ENCODE results near the gene SEMA4D.
A peak's percentile ranks its signal among the peaks of the same experiment; 100 is the strongest.

SEMA4D gene

DNA sequence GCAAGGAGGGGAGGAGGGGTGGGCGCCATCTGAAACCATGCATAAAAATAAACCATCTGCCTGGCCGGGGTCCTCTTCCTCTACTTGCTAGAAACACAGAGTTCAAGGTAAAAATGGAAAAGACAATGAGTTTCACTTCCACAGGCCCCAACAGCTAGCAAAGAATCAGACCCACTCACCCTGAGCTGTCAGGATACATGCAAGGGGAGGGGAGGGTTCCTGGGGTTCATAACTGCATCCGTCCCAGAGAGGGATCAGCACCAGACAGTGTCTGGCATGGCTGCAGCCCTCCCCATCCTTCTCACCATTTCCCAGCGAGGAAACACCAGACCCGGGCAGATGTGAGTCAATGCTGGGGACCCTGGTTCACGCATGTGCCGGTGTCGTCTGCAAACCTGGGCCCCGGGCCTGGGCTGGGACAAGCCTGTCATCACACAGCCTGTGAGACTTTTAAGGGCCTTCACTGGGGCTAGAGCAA, 55.4 kb downstream of the SEMA4D start:
- H3K27me3 ChIP-seq (ENCODE audit: control insufficient read depth in 3 of 3, insufficient read depth in 3 of 3, low read depth in 1 of 3, low read length in 3 of 3) = no peaks in the 10 kb centered on the region
- peak overlapping the region; percentile 76 for H3K23ac ChIP-seq (ENCODE audit: low read depth, low read length, poor library complexity)
- H3K36me3 ChIP-seq (replicated peaks in 1 of 2; ENCODE audit: control insufficient read depth in 2 of 2, insufficient read depth in 2 of 2, low read length in 2 of 2) = peaks cover 0 to 2% of the 10 kb centered on the region in 2 donors
- DNase-seq (ENCODE audit: low spot score) = no peak
- H2AK5ac ChIP-seq (ENCODE audit: low read depth, low read length) = no peak overlapping the region
- H3K4ac ChIP-seq (ENCODE audit: low read length) = no peak overlapping the region
- no peak overlapping the region for H3K27ac ChIP-seq (replicated peaks; ENCODE audit: low read length)
- no peak overlapping the region for H2BK12ac ChIP-seq (ENCODE audit: low read length)
- H2BK120ac ChIP-seq (ENCODE audit: low read depth, low read length) = no peak overlapping the region
- H4K8ac ChIP-seq (ENCODE audit: low read depth, low read length) = no peak overlapping the region
- H3K18ac ChIP-seq (ENCODE audit: low read length) = peak overlapping the region; percentile 52
- H4K91ac ChIP-seq (ENCODE audit: low read depth, low read length, poor library complexity) = no peak overlapping the region
- peak overlapping the region; percentile 27 for H3K9ac ChIP-seq (ENCODE audit: low read depth, low read length, poor library complexity)
- H3K9me3 ChIP-seq (replicated peaks in 1 of 2; ENCODE audit: control insufficient read depth in 2 of 2, insufficient read depth in 1 of 2, low read depth in 1 of 2, low read length in 2 of 2) = no peaks in the 10 kb centered on the region
- no peak overlapping the region for H3K4me3 ChIP-seq (ENCODE audit: low read length in 2 of 2)
- no CpG with 5 or more reads among the region's 9 CpGs for WGBS, 2 donors (ENCODE audit: extremely low coverage in 2 of 2, insufficient read length in 2 of 2, insufficient replicate concordance in 1 of 2)
- H2BK5ac ChIP-seq (ENCODE audit: low read length) = no peak overlapping the region
- no peak overlapping the region for H2BK15ac ChIP-seq (ENCODE audit: low read length)
- no peak overlapping the region for H3K4me2 ChIP-seq (ENCODE audit: insufficient read depth, low read length, poor library complexity, severe bottlenecking)
- H3K14ac ChIP-seq (ENCODE audit: low read length) = peak overlapping the region; percentile 86
- H3K79me1 ChIP-seq (ENCODE audit: low read depth, low read length) = peaks cover 17% of the 10 kb centered on the region
- no peak overlapping the region for H2AFZ ChIP-seq (ENCODE audit: low read length)
- H3K4me1 ChIP-seq (ENCODE audit: control insufficient read depth in 2 of 2, insufficient read depth in 1 of 2, low read depth in 1 of 2, low read length in 2 of 2) = peaks cover 2 to 9% of the 10 kb centered on the region in 2 donors

DNA sequence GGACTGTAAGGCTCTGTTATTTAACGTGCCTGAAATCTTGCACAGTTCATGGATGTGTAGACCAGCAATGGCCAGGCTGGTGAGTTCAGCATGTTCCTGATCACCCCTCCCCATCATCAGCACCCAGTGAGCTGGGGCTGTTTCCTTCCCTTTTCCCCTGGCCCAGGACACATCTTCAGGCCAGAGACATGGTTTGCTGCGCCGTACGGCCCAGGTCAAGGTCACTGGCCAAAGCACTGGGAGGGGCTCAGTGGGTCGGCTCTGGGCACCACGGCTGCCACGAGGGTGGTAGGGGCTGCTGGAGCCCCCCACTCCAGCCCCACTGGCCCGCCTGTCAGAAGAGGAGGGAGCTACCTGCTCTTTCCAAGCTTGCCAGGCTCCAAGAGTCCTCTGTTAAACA, 55.9 kb downstream of the SEMA4D start:
- Histone ChIP-seq H2AFZ (ENCODE audit: low read length) (no peak overlapping the region), H3K14ac (ENCODE audit: low read length) (no peak overlapping the region), H3K4me3 (ENCODE audit: low read length in 2 of 2) (no peak overlapping the region), H3K36me3 (replicated peaks in 1 of 2; ENCODE audit: control insufficient read depth in 2 of 2, insufficient read depth in 2 of 2, low read length in 2 of 2) (peaks cover 0 to 2% of the 10 kb centered on the region in 2 donors), H4K91ac (ENCODE audit: low read depth, low read length, poor library complexity) (no peak overlapping the region), H3K4me1 (ENCODE audit: control insufficient read depth in 2 of 2, insufficient read depth in 1 of 2, low read depth in 1 of 2, low read length in 2 of 2) (peaks cover 2 to 11% of the 10 kb centered on the region in 2 donors), H3K18ac (ENCODE audit: low read length) (no peak overlapping the region), H3K23ac (ENCODE audit: low read depth, low read length, poor library complexity) (no peak overlapping the region), H2BK5ac (ENCODE audit: low read length) (no peak overlapping the region), H4K8ac (ENCODE audit: low read depth, low read length) (no peak overlapping the region), H2BK120ac (ENCODE audit: low read depth, low read length) (no peak overlapping the region), H3K4ac (ENCODE audit: low read length) (no peak overlapping the region), H2BK15ac (ENCODE audit: low read length) (no peak overlapping the region), H2AK5ac (ENCODE audit: low read depth, low read length) (no peak overlapping the region), H3K27ac (replicated peaks; ENCODE audit: low read length) (no peak overlapping the region), H2BK12ac (ENCODE audit: low read length) (no peak overlapping the region), H3K79me1 (ENCODE audit: low read depth, low read length) (peaks cover 20% of the 10 kb centered on the region), H3K9ac (ENCODE audit: low read depth, low read length, poor library complexity) (no peak overlapping the region), H3K27me3 (ENCODE audit: control insufficient read depth in 3 of 3, insufficient read depth in 3 of 3, low read depth in 1 of 3, low read length in 3 of 3) (no peaks in the 10 kb centered on the region), H3K4me2 (ENCODE audit: insufficient read depth, low read length, poor library complexity, severe bottlenecking) (no peak overlapping the region), H3K9me3 (replicated peaks in 1 of 2; ENCODE audit: control insufficient read depth in 2 of 2, insufficient read depth in 1 of 2, low read depth in 1 of 2, low read length in 2 of 2) (no peaks in the 10 kb centered on the region)
- DNase-seq (ENCODE audit: low spot score) = no peak
- WGBS, 2 donors (ENCODE audit: extremely low coverage in 2 of 2, insufficient read length in 2 of 2, insufficient replicate concordance in 1 of 2) = no CpG with 5 or more reads among the region's 8 CpGs

DNA sequence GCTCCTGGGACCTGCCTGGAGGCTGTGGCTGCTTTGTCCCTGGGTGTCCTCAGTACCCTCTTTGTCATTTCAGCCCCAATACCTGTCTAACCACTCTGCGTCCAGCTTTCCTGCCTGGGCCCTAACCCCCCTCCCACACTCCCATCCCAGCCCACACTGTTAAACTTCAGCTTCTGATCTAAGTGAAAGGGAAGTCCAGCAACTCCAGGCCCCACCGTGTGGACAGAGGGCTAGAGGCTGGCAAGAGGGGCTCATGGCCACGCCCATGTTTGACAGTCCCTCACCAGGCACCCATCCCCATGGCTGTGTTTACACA, 56.3 kb downstream of the SEMA4D start:
- no peak overlapping the region for H2BK15ac ChIP-seq (ENCODE audit: low read length)
- H3K4me3 ChIP-seq (ENCODE audit: low read length in 2 of 2) = no peak overlapping the region
- no peak for DNase-seq (ENCODE audit: low spot score)
- no peak overlapping the region for H3K4me2 ChIP-seq (ENCODE audit: insufficient read depth, low read length, poor library complexity, severe bottlenecking)
- peak overlapping the region; percentile 4 for H3K23ac ChIP-seq (ENCODE audit: low read depth, low read length, poor library complexity)
- H2AK5ac ChIP-seq (ENCODE audit: low read depth, low read length) = peak overlapping the region; percentile 13
- peaks cover 2 to 14% of the 10 kb centered on the region in 2 donors for H3K4me1 ChIP-seq (ENCODE audit: control insufficient read depth in 2 of 2, insufficient read depth in 1 of 2, low read depth in 1 of 2, low read length in 2 of 2)
- WGBS, 2 donors (ENCODE audit: extremely low coverage in 2 of 2, insufficient read length in 2 of 2, insufficient replicate concordance in 1 of 2) = no CpG with 5 or more reads among the region's 3 CpGs
- H3K18ac ChIP-seq (ENCODE audit: low read length) = no peak overlapping the region
- no peak overlapping the region for H2AFZ ChIP-seq (ENCODE audit: low read length)
- H3K79me1 ChIP-seq (ENCODE audit: low read depth, low read length) = peaks cover 22% of the 10 kb centered on the region
- no peak overlapping the region for H2BK12ac ChIP-seq (ENCODE audit: low read length)
- H3K4ac ChIP-seq (ENCODE audit: low read length) = no peak overlapping the region
- H3K9me3 ChIP-seq (replicated peaks in 1 of 2; ENCODE audit: control insufficient read depth in 2 of 2, insufficient read depth in 1 of 2, low read depth in 1 of 2, low read length in 2 of 2) = no peaks in the 10 kb centered on the region
- no peak overlapping the region for H2BK5ac ChIP-seq (ENCODE audit: low read length)
- no peak overlapping the region for H3K9ac ChIP-seq (ENCODE audit: low read depth, low read length, poor library complexity)
- peaks cover 0 to 2% of the 10 kb centered on the region in 2 donors for H3K36me3 ChIP-seq (replicated peaks in 1 of 2; ENCODE audit: control insufficient read depth in 2 of 2, insufficient read depth in 2 of 2, low read length in 2 of 2)
- no peak overlapping the region for H3K14ac ChIP-seq (ENCODE audit: low read length)
- no peaks in the 10 kb centered on the region for H3K27me3 ChIP-seq (ENCODE audit: control insufficient read depth in 3 of 3, insufficient read depth in 3 of 3, low read depth in 1 of 3, low read length in 3 of 3)
- H4K91ac ChIP-seq (ENCODE audit: low read depth, low read length, poor library complexity) = no peak overlapping the region
- no peak overlapping the region for H3K27ac ChIP-seq (replicated peaks; ENCODE audit: low read length)
- H4K8ac ChIP-seq (ENCODE audit: low read depth, low read length) = no peak overlapping the region
- H2BK120ac ChIP-seq (ENCODE audit: low read depth, low read length) = no peak overlapping the region

DNA sequence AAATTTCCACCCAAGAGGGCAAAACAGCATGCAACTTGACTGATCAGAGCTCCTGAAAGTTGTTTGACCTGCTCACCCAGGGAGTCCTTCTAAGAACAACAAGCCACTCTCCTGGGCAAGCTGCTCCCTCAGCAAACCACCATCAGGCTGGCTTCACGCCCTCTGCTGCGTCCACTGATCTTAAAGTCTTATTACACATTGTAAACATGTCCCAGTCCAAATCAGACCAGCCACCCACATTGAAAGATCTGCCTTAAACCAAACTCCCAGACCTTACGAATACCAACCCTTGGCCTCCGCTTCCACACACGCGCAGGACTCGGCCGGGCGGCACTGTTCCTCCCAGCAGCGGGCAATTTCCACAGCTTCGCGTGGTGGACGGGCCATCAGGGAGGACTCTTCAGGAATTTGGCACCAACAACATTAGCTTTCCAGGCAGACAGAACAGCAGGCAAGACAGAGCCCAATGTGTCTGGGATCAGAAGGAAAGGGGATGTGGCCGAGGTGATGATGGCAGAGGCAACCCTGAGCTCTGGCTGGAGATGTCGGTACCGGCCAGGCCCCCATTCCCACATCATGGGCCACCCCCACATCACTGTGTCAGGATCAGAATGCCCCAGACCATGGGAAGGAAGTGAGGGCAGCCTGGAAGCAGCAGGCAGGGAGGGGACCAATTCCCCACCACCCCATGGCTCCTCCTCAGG, 56.8 kb downstream of the SEMA4D start:
- H2BK12ac ChIP-seq (ENCODE audit: low read length) = no peak overlapping the region
- WGBS, 2 donors (ENCODE audit: extremely low coverage in 2 of 2, insufficient read length in 2 of 2, insufficient replicate concordance in 1 of 2) = no CpG with 5 or more reads among the region's 16 CpGs

More for the DNA sequence above, 56.8 kb downstream of the SEMA4D start:
- DNase-seq (ENCODE audit: low spot score) = no peak
- Histone ChIP-seq H3K4me3 (ENCODE audit: low read length in 2 of 2) (no peak overlapping the region), H2AK5ac (ENCODE audit: low read depth, low read length) (peak overlapping the region; percentile 13), H4K8ac (ENCODE audit: low read depth, low read length) (no peak overlapping the region), H2BK15ac (ENCODE audit: low read length) (no peak overlapping the region), H3K23ac (ENCODE audit: low read depth, low read length, poor library complexity) (peak overlapping the region; percentile 4), H3K27me3 (ENCODE audit: control insufficient read depth in 3 of 3, insufficient read depth in 3 of 3, low read depth in 1 of 3, low read length in 3 of 3) (no peaks in the 10 kb centered on the region), H3K4me1 (ENCODE audit: control insufficient read depth in 2 of 2, insufficient read depth in 1 of 2, low read depth in 1 of 2, low read length in 2 of 2) (peaks cover 2 to 16% of the 10 kb centered on the region in 2 donors), H3K14ac (ENCODE audit: low read length) (no peak overlapping the region), H3K27ac (replicated peaks; ENCODE audit: low read length) (no peak overlapping the region), H2BK5ac (ENCODE audit: low read length) (no peak overlapping the region), H3K36me3 (replicated peaks in 1 of 2; ENCODE audit: control insufficient read depth in 2 of 2, insufficient read depth in 2 of 2, low read length in 2 of 2) (peaks cover 0 to 2% of the 10 kb centered on the region in 2 donors), H3K9me3 (replicated peaks in 1 of 2; ENCODE audit: control insufficient read depth in 2 of 2, insufficient read depth in 1 of 2, low read depth in 1 of 2, low read length in 2 of 2) (no peaks in the 10 kb centered on the region), H3K79me1 (ENCODE audit: low read depth, low read length) (peaks cover 20% of the 10 kb centered on the region), H3K18ac (ENCODE audit: low read length) (no peak overlapping the region), H2BK120ac (ENCODE audit: low read depth, low read length) (no peak overlapping the region), H3K4ac (ENCODE audit: low read length) (no peak overlapping the region), H4K91ac (ENCODE audit: low read depth, low read length, poor library complexity) (no peak overlapping the region), H3K4me2 (ENCODE audit: insufficient read depth, low read length, poor library complexity, severe bottlenecking) (no peak overlapping the region), H2AFZ (ENCODE audit: low read length) (no peak overlapping the region), H3K9ac (ENCODE audit: low read depth, low read length, poor library complexity) (peak overlapping the region; percentile 56)

Data from neuronal stem cell (in vitro differentiated cells).